Mucosa of descending colon (tissue), 3 donors: ENCODE data around the gene ITGA11. TPM values are rescaled to one million over a fixed set of nuclear protein-coding genes. Genes with fewer than 3 reads are reported as not detected.

Experiments used
- ATAC-seq: fragments of 200-7000 bp; cut with Tn5 transposase; one replicate; pipeline ENCODE4 v1.9.1; 2020; ENCODE audit warnings: mild to moderate bottlenecking, moderate library complexity
- DNase-seq, 3 donors: peaks; one replicate each; pipeline ENCODE4 v3.0.0-alpha.2; 2020
- H3K36me3 ChIP-seq: fragments of 200-600 bp; one replicate; pipeline ENCODE4 v1.8.0; 2021; ENCODE audit warnings: low read depth, mild to moderate bottlenecking
- H3K4me1 ChIP-seq: fragments of 200-600 bp; one replicate; pipeline ENCODE4 v1.8.0; 2021; ENCODE audit warnings: low read depth, mild to moderate bottlenecking
- H3K4me3 ChIP-seq: fragments of 200-600 bp; one replicate; pipeline ENCODE4 v1.8.0; 2021; ENCODE audit warnings: mild to moderate bottlenecking
- H3K9me3 ChIP-seq: fragments of 200-600 bp; one replicate; pipeline ENCODE4 v1.8.0; 2021; ENCODE audit warnings: mild to moderate bottlenecking
- intact Hi-C, 2 donors: fragments of 100-400 bp; cut with DNase I in 1 of 2; cut with micrococcal nuclease in 1 of 2; formaldehyde crosslinking; loops; one replicate each; pipeline versions ENCODE4 v1.11.0 to v1.11.1; 2022; cut with DNase I, micrococcal nuclease
- total RNA-seq, 3 donors: library from RNA; stranded (reverse); fragmentation: NEBNext Ultra II Directional in 2 of 3; extraction: Animal tissue kit (Norgen Biotek cat#: 25700) in 2 of 3; gene quantifications; one replicate each; pipeline versions ENCODE4 v1.2.1 to v1.2.4, GENCODE V29; 2021 to 2023
- TF ChIP-seq, protein P1 (sequence below): fragments of 200-600 bp; IDR thresholded peaks from one replicate; pipeline ENCODE4 v1.8.0; 2022; ENCODE audit warnings: antibody characterized with exemption, mild to moderate bottlenecking
- donor health status: DM: no; HTN: no; CAD: no; lungs with moderate emphysema.
- donor health status: DM: no; HTN: no; CAD: no.
- donor health status: DM: no; HTN: yes; CAD: no.

The ITGA11 gene
- total RNA-seq, 3 donors from 2014 or later = 1.8 to 2.4 (median 2.1) TPM

GRCh38 chr15:68336516-68336915 is 95.4 kb downstream of the ITGA11 start:
- intact Hi-C loops = no loop called here
- H3K4me3 ChIP-seq = no peak overlapping the region
- H3K4me1 ChIP-seq = no peaks in the 10 kb centered on the region
- H3K9me3 ChIP-seq = no peaks in the 10 kb centered on the region
- TF ChIP-seq, protein P1, sequence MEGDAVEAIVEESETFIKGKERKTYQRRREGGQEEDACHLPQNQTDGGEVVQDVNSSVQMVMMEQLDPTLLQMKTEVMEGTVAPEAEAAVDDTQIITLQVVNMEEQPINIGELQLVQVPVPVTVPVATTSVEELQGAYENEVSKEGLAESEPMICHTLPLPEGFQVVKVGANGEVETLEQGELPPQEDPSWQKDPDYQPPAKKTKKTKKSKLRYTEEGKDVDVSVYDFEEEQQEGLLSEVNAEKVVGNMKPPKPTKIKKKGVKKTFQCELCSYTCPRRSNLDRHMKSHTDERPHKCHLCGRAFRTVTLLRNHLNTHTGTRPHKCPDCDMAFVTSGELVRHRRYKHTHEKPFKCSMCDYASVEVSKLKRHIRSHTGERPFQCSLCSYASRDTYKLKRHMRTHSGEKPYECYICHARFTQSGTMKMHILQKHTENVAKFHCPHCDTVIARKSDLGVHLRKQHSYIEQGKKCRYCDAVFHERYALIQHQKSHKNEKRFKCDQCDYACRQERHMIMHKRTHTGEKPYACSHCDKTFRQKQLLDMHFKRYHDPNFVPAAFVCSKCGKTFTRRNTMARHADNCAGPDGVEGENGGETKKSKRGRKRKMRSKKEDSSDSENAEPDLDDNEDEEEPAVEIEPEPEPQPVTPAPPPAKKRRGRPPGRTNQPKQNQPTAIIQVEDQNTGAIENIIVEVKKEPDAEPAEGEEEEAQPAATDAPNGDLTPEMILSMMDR = no peak
- DNase-seq = no peak
- H3K36me3 ChIP-seq = no peaks in the 10 kb centered on the region
- no peak for ATAC-seq

DNA sequence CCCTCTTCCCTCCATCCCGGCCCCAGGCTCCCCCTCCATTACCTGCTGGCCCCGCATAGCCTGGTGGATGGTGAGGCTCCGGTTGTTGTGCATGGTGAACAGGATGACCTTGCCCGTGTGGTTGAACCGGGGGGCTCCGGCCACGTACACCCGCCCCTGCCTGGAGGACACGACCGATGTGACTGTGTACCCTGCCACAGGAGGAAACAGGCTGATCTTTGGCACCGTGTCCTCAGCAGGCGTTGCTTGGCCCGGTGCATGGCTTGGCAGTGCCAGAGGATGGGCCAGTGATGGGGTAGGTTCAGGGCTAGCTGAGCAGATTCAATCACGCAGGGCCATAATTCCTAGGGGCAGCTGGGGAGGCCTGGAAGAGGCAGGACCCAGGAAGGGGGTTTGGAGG is 96.3 kb downstream of the ITGA11 start:
- ATAC-seq (no peak), DNase-seq (no peak)
- TF ChIP-seq, protein P1 = no peak
- Histone ChIP-seq H3K9me3 (no peaks in the 10 kb centered on the region), H3K36me3 (no peaks in the 10 kb centered on the region), H3K4me3 (no peak overlapping the region), H3K4me1 (no peaks in the 10 kb centered on the region)
- intact Hi-C loops = no loop called here

GRCh38 chr15:68335251-68335650 is 96.7 kb downstream of the ITGA11 start:
- ATAC-seq (peak; percentile 40), DNase-seq (no peak)
- intact Hi-C loops = no loop called here
- TF ChIP-seq, protein P1 = no peak
- Histone ChIP-seq H3K9me3 (no peaks in the 10 kb centered on the region), H3K4me1 (no peaks in the 10 kb centered on the region), H3K36me3 (no peaks in the 10 kb centered on the region), H3K4me3 (no peak overlapping the region)

- TF ChIP-seq, protein P1 = no peak
- H3K4me1 ChIP-seq = no peaks in the 10 kb centered on the region
- ATAC-seq (no peak), DNase-seq (no peak)
- H3K9me3 ChIP-seq = no peaks in the 10 kb centered on the region
- intact Hi-C loops = no loop called here
- H3K36me3 ChIP-seq = no peaks in the 10 kb centered on the region
- H3K4me3 ChIP-seq = no peak overlapping the region
These were observed 97.3 kb downstream of the ITGA11 start for GRCh38 chr15:68334661-68335124.

- no peaks in the 10 kb centered on the region for H3K36me3 ChIP-seq
These were observed 98.0 kb downstream of the ITGA11 start for GRCh38 chr15:68333775-68334470.

More at GRCh38 chr15:68333775-68334470, 98.0 kb downstream of the ITGA11 start:
- TF ChIP-seq, protein P1 = no peak
- Histone ChIP-seq H3K4me1 (no peaks in the 10 kb centered on the region), H3K4me3 (no peak overlapping the region), H3K9me3 (no peaks in the 10 kb centered on the region)
- intact Hi-C loops = no loop called here
- ATAC-seq (peak; percentile 25), DNase-seq (peak in 1 of 3 donors; percentile 30)
